HL-60 (cell line): ENCODE measurements around the gene ACTN4.

ENCODE experiments used
- DNase-seq, 2 experiments: peaks; one replicate each; pipeline ENCODE4 v3.0.0-alpha.2; 2010 to 2020; ENCODE audit warnings: low read depth in 1 of 2, low spot score in 1 of 2
- H3K27ac ChIP-seq: fragments of 250-450 bp; sonication (Bioruptor Pico); replicated peaks from 2 replicates; pipeline ENCODE4 v1.5.1; 2020; ENCODE audit warnings: mild to moderate bottlenecking, moderate library complexity
- H3K27me3 ChIP-seq: fragments of 250-450 bp; sonication (Bioruptor Pico); 2 replicates; pipeline ENCODE4 v1.5.1; 2021; ENCODE audit warnings: mild to moderate bottlenecking, moderate library complexity; ENCODE audit not compliant: insufficient read depth, poor library complexity, severe bottlenecking
- H3K4me3 ChIP-seq: replicated peaks from 2 replicates; pipeline ENCODE4 v1.5.1; 2011; ENCODE audit warnings: mild to moderate bottlenecking, control low read depth, low read length; ENCODE audit not compliant: insufficient read depth
- CTCF ChIP-seq: IDR thresholded peaks from one replicate; pipeline ENCODE4 v1.5.1; 2011; ENCODE audit warnings: low read length, control low read depth, inconsistent platforms; ENCODE audit not compliant: insufficient read depth
- GABPA ChIP-seq: IDR thresholded peaks from 2 replicates; pipeline ENCODE4 v1.6.1; 2012; ENCODE audit warnings: low read depth
- POLR2AphosphoS5 ChIP-seq: IDR thresholded peaks from 2 replicates; pipeline ENCODE4 v1.6.1; 2012; ENCODE audit warnings: low read depth
- REST ChIP-seq: IDR thresholded peaks from 2 replicates; pipeline ENCODE4 v1.6.1; 2012; ENCODE audit warnings: low read depth; ENCODE audit not compliant: insufficient replicate concordance
- SPI1 ChIP-seq: IDR thresholded peaks from 2 replicates; pipeline ENCODE4 v1.6.1; 2012; ENCODE audit warnings: low read depth, mild to moderate bottlenecking, borderline replicate concordance

The ACTN4 gene

GRCh38 chr19:38736413-38737280 is 89.2 kb downstream of the ACTN4 start:
- TF ChIP-seq POLR2AphosphoS5 (no peak), CTCF (no peak), GABPA (no peak), SPI1 (no peak), REST (no peak)
- no peak overlapping the region for H3K27ac ChIP-seq
- no peak for DNase-seq
- H3K27me3 ChIP-seq = peaks cover 3% of the 10 kb centered on the region
- no peak overlapping the region for H3K4me3 ChIP-seq

- TF ChIP-seq CTCF (no peak), SPI1 (no peak), REST (no peak), GABPA (no peak)
- H3K4me3 ChIP-seq = no peak overlapping the region
- no peak for DNase-seq
- no peak overlapping the region for H3K27ac ChIP-seq
- peaks cover 3% of the 10 kb centered on the region for H3K27me3 ChIP-seq
These were observed 89.9 kb downstream of the ACTN4 start for GRCh38 chr19:38737281-38737865.

GRCh38 chr19:38737921-38738737 is 90.7 kb downstream of the ACTN4 start:
- no peak overlapping the region for H3K27ac ChIP-seq
- no peak for TF ChIP-seq CTCF
- no peak for TF ChIP-seq SPI1
- TF ChIP-seq POLR2AphosphoS5 = no peak
- TF ChIP-seq GABPA = no peak
- TF ChIP-seq REST = no peak
- peaks cover 3% of the 10 kb centered on the region for H3K27me3 ChIP-seq
- H3K4me3 ChIP-seq = no peak overlapping the region
- DNase-seq = no peak
